Esophagus muscularis mucosa (tissue), 4 donors: ENCODE data around the gene TRIP13. TPM values are rescaled to one million over a fixed set of nuclear protein-coding genes. Genes with fewer than 3 reads are reported as not detected.

Source experiments
- DNase-seq: peaks from one replicate; pipeline ENCODE4 v3.0.0-alpha.2; 2017; ENCODE audit errors: extremely low spot score
- H3K27ac ChIP-seq, 4 donors: fragments of 200-600 bp; sonication (generic); replicated peaks in 1 of 4; 1 replicate in 3 of 4; 2 replicates in 1 of 4; pipeline ENCODE4 v1.5.1; 2016 to 2019; ENCODE audit warnings: mild to moderate bottlenecking in 1 of 4
- H3K27me3 ChIP-seq, 4 donors: fragments of 200-600 bp; sonication (generic); one replicate each; pipeline versions ENCODE4 v1.5.1 to v1.6.0; 2016 to 2019
- H3K36me3 ChIP-seq, 4 donors: fragments of 200-600 bp; sonication (generic); one replicate each; pipeline ENCODE4 v1.5.1; 2016 to 2019
- H3K4me1 ChIP-seq, 4 donors: fragments of 200-600 bp; sonication (generic); one replicate each; pipeline ENCODE4 v1.5.1; 2016 to 2019
- H3K4me3 ChIP-seq, 4 donors: fragments of 200-600 bp; sonication (generic); 1 replicate in 2 of 4; 2 replicates in 2 of 4; pipeline ENCODE4 v1.5.1; 2016 to 2019; ENCODE audit warnings: mild to moderate bottlenecking in 4 of 4, moderate library complexity in 1 of 4
- H3K9me3 ChIP-seq, 4 donors: fragments of 200-600 bp; sonication (generic); 1 replicate in 3 of 4; 2 replicates in 1 of 4; pipeline ENCODE4 v1.5.1; 2016 to 2019
- EP300 ChIP-seq: sonication (generic); formaldehyde crosslinking; IDR thresholded peaks from one replicate; pipeline ENCODE4 v1.6.1; 2017; ENCODE audit warnings: antibody characterized with exemption
- POLR2A ChIP-seq: fragments of 450-650 bp; IDR thresholded peaks from one replicate; pipeline ENCODE4 v1.6.1; 2017; ENCODE audit warnings: antibody characterized with exemption, moderate library complexity, mild to moderate bottlenecking, low read depth
- POLR2AphosphoS5 ChIP-seq, 2 donors: sonication (generic); formaldehyde crosslinking; IDR thresholded peaks; one replicate each; pipeline ENCODE4 v1.6.1; 2017; ENCODE audit warnings: antibody characterized with exemption in 2 of 2
- WGBS: methylation state at CpG from one replicate; pipeline ENCODE4 v1.1.5; 2018; 5-methylcytosine and 5-hydroxymethylcytosine counted together
- intact Hi-C: fragments of 100-400 bp; cut with DNase I; formaldehyde crosslinking; loops from one replicate; pipeline ENCODE4 v1.15.1; 2023
- total RNA-seq, 4 donors: library from RNA; depleted of rRNA; stranded (reverse); fragments of >200 nt; gene quantifications; one replicate each; pipeline versions ENCODE4 v1.1.0 to v1.2.1, GENCODE V29; 2016
- TF ChIP-seq, protein P1 (sequence below), 3 experiments: fragments of 200-600 bp in 2 of 3; fragments of 450-650 bp in 1 of 3; sonication (generic) in 2 of 3; IDR thresholded peaks; one replicate each; pipeline ENCODE4 v1.5.1; 2017 to 2019; ENCODE audit warnings: antibody characterized with exemption in 3 of 3, mild to moderate bottlenecking in 2 of 3, moderate library complexity in 1 of 3

Gene TRIP13
- total RNA-seq, 4 donors from 2014 or later = 0.65 to 0.92 (median 0.66) TPM; not detected in 1

DNA sequence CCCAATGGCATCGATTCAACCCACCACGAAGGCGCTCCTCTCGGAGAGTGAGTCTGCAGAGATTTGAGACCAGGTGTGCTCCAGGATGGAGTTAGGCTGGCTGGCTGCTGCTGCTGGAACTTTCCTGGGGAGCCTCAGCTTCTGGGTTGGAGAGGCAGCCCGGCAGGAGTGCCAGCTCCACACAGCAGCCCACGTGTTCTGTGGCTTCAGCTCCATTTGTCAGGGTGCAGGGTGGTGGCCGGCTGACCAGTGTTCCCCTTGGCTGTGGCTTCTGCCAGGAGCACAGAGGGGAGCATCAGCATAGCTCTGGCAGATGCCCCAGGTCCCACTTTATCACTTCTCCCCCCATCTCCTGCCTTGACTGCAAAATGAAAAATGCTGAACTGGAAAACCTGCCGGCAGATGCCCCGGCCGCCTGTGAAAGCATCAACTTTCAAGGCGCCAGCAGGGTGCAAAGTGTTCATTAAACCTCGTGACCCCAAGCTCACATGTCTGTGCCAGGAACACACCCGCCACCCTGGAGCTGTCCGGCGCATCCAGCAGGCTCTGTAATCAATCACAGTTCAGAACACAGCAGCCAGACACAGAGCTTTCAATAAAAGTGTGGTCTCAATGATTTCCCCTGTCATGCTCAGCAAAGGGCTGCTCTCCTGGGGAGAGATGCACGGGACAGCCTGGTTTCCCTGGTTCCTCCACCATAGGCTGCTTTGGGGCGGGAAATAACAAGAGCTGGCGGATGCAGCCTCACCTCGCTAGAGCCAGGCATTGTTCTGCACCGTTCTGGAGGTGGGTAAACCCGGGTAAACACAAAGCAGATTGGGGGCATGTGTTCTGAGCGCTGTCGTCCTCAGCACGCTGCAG is 53.2 kb downstream of the TRIP13 start:
- no peak for TF ChIP-seq EP300
- peak in 1 of 2 donors; percentile 33 for TF ChIP-seq POLR2AphosphoS5 (IDR thresholded peaks at IDR 0.05)
- Histone ChIP-seq H3K4me1 (peaks cover 8 to 29% (median 23%) of the 10 kb centered on the region in 4 donors), H3K4me3 (peak overlapping the region in 3 of 4 donors; percentile 0 to 19 (median 9)), H3K9me3 (peaks cover 0 to 7% (median 0%) of the 10 kb centered on the region in 4 donors), H3K27ac (no peak overlapping the region), H3K36me3 (no peaks in the 10 kb centered on the region), H3K27me3 (peaks cover 0 to 3% (median 0%) of the 10 kb centered on the region in 4 donors)
- intact Hi-C loops = no loop called here
- WGBS = 18% methylated on average over 16 of the region's 24 CpGs
- DNase-seq = no peak

DNA sequence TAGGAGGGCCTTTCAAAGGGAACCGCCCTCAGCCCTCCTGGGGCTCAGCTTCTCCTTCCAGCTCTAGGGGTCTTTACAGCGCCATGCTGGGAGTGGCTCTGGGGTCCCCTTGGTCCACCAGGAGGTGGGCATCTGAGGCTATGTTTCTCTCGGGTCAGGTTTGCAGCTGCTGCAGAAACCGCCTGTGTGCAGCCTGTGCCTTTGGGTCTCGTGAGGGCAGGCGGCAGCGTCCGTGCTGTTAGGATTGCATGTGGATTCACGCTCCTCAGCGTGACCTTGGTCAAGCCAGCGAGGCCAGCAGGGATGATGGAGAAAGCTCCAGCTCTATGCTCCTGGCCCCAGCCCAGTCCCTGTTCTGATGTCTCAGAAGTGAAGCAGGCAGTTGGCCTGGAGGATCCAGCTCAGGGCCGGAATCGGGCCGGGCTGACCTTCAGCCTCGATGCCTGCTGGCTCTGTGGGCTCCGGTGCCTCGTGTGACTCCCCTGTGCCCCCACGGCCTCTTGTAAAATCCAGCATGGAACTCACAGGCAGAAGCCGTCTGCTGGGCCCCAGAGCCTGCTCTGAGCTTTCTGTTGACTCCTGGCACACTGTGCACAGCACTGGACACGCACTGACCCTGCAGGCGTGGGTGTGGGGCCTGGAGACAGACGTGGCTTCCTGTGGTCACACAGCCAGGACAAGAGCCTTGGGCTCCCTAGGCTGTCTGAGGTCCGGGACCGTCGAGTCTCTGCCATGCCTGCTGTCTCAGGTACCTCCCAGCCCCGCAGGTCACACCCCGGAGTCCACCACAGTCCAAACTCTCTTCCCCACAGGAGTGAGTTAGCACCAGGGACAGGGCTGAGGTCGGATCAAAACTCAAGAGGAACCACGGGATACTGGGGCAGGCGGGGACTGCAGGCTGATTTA is 54.3 kb downstream of the TRIP13 start:
- intact Hi-C loops = no loop called here
- H3K36me3 ChIP-seq = no peaks in the 10 kb centered on the region
- no peak overlapping the region for H3K4me3 ChIP-seq
- 88% methylated on average over 23 of the region's 30 CpGs for WGBS
- no peak for DNase-seq
- H3K27me3 ChIP-seq = peaks cover 0 to 6% (median 0%) of the 10 kb centered on the region in 4 donors
- TF ChIP-seq, protein P1, sequence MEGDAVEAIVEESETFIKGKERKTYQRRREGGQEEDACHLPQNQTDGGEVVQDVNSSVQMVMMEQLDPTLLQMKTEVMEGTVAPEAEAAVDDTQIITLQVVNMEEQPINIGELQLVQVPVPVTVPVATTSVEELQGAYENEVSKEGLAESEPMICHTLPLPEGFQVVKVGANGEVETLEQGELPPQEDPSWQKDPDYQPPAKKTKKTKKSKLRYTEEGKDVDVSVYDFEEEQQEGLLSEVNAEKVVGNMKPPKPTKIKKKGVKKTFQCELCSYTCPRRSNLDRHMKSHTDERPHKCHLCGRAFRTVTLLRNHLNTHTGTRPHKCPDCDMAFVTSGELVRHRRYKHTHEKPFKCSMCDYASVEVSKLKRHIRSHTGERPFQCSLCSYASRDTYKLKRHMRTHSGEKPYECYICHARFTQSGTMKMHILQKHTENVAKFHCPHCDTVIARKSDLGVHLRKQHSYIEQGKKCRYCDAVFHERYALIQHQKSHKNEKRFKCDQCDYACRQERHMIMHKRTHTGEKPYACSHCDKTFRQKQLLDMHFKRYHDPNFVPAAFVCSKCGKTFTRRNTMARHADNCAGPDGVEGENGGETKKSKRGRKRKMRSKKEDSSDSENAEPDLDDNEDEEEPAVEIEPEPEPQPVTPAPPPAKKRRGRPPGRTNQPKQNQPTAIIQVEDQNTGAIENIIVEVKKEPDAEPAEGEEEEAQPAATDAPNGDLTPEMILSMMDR (IDR thresholded peaks at IDR 0.05) = no peak
- TF ChIP-seq POLR2A (no peak), EP300 (no peak), POLR2AphosphoS5 (IDR thresholded peaks at IDR 0.05) (no peak)
- peaks cover 8 to 29% (median 23%) of the 10 kb centered on the region in 4 donors for H3K4me1 ChIP-seq
- H3K9me3 ChIP-seq = peaks cover 0 to 7% (median 0%) of the 10 kb centered on the region in 4 donors
- H3K27ac ChIP-seq = no peak overlapping the region

DNA sequence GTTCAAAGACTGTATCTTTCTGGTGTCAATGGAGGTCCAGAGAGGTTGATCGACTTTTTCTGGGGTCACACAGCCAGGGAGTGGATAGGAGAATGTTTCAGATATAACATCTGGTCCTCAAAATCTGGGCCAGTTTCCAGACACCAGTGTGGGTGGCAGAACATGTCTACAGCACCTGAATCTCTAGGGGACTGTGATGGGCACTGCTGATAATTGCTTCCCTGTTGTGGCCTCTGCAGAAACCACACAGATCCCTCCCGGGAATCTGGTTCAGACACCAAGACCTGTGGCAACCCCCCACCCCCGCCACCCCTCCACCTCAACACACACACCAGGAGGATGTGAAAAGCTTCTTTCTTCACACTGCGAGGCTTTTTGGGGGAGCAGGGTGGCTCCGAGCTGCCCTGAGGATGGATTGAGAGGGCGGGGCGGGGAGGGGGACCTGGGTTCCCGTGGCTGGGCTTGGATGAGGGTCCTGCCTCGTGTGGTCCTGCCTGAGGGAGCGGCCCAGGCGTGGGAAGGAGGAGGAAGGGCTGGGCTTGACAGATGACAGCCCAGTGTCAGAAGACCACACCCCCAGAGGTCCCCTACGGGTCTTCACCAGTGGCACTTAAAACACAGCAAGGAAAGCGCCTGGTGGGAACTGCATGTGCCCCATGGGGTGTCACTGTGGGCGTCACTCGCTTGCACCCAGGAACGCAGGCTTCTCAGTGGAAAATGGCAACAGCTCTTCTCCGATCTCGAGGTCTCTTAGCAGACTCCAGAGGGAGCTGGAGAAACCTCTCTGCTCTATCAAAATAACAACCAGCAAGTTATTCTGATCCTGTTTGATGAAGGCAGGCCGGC is 55.2 kb downstream of the TRIP13 start:
- Histone ChIP-seq H3K4me3 (no peak overlapping the region), H3K9me3 (peaks cover 0 to 7% (median 0%) of the 10 kb centered on the region in 4 donors), H3K27ac (no peak overlapping the region), H3K4me1 (peaks cover 8 to 29% (median 23%) of the 10 kb centered on the region in 4 donors), H3K36me3 (no peaks in the 10 kb centered on the region), H3K27me3 (peaks cover 0 to 11% (median 0%) of the 10 kb centered on the region in 4 donors)
- DNase-seq = no peak
- intact Hi-C loops = no loop called here
- TF ChIP-seq POLR2A = no peak
- TF ChIP-seq, protein P1 (IDR thresholded peaks at IDR 0.05) = no peak
- TF ChIP-seq POLR2AphosphoS5 (IDR thresholded peaks at IDR 0.05) = no peak
- no peak for TF ChIP-seq EP300
- WGBS = 82% methylated on average over 9 of the region's 19 CpGs

DNA sequence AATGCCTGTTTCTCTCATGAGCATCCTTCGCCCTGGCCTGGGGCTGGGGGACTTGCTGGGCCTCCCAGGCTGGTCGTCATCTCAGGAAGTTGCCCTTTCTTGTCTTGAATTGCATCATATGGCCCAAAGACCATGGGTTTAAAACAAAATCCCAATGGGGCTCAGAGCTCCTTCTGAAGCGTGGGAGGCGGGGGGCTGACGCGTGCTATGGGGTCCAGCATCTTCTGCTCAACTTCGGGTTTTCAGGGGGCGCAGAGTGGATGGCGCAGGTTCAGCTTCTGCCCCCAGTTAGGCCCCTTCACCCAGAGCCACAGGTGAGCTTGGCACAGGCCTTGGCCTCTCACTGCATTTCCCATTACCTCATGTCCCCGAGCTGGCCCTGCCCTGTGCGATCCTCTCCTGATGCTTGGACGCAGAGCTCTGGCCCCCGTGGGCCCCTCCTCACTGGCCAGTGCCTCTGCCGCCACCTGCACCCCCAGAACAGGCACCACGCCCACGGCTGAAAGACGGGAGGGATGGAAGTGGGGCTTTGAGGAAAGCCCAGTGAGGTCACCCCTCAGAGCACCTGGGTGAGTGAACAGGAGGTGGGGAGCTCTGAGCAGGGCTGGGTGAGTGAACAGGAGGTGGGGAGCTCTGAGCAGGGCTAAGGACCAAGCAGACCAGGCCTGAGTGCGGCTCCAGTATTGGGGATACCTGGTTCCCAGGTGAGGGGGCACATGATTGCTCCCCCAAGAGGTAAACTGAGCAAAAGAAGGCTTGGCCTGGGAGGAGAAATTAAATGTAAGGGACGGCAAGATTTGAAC is 56.0 kb downstream of the TRIP13 start:
- WGBS = 94% methylated on average over 14 of the region's 19 CpGs
- H3K4me3 ChIP-seq = no peak overlapping the region

More for the DNA sequence above, 56.0 kb downstream of the TRIP13 start:
- Histone ChIP-seq H3K36me3 (no peaks in the 10 kb centered on the region), H3K27ac (no peak overlapping the region), H3K27me3 (peaks cover 0 to 11% (median 0%) of the 10 kb centered on the region in 4 donors), H3K4me1 (peaks cover 8 to 28% (median 23%) of the 10 kb centered on the region in 4 donors), H3K9me3 (peaks cover 0 to 7% (median 0%) of the 10 kb centered on the region in 4 donors)
- DNase-seq = no peak
- no peak for TF ChIP-seq EP300
- TF ChIP-seq, protein P1 (IDR thresholded peaks at IDR 0.05) = no peak
- TF ChIP-seq POLR2A = no peak
- no peak for TF ChIP-seq POLR2AphosphoS5 (IDR thresholded peaks at IDR 0.05)
- intact Hi-C loops = no loop called here
